K562 (cell line): ENCODE data around the gene CBX8. TPM values are rescaled to one million over a fixed set of nuclear protein-coding genes. Genes with fewer than 3 reads are reported as not detected.
A peak's percentile ranks its signal among the peaks of the same experiment; 100 is the strongest.

Source experiments
- CTBP1 ChIP-seq: fragments of 450-650 bp; IDR thresholded peaks from 2 replicates; pipeline ENCODE4 v1.6.1; 2016; ENCODE audit warnings: borderline replicate concordance
- ETV1 ChIP-seq: fragments of 450-650 bp; conservative IDR thresholded peaks from 2 replicates; pipeline ENCODE4 v1.6.1; 2016; ENCODE audit warnings: missing genetic modification characterization, control low read depth, low read depth, missing compliant biosample characterization
- HMGN3 ChIP-seq: IDR thresholded peaks from 2 replicates; pipeline ENCODE4 v1.6.1; 2011; ENCODE audit warnings: borderline replicate concordance, low read depth, mild to moderate bottlenecking, mixed read lengths, low read length; ENCODE audit not compliant: insufficient read length; ENCODE audit errors: extremely low read depth
- MEIS2 ChIP-seq: fragments of 450-650 bp; IDR thresholded peaks from 2 replicates; pipeline ENCODE4 v1.6.1; 2014; ENCODE audit warnings: mild to moderate bottlenecking; ENCODE audit not compliant: partially characterized antibody
- RAD21 ChIP-seq, 2 experiments: fragments of 250-450 bp in 1 of 2; fragments of 450-650 bp in 1 of 2; sonication (Bioruptor Pico) in 1 of 2; formaldehyde crosslinking in 1 of 2; IDR thresholded peaks in 1 of 2; conservative IDR thresholded peaks in 1 of 2; 2 replicates each; pipeline versions ENCODE4 v1.4.0 to v1.8.0; 2020 to 2022; ENCODE audit warnings: mild to moderate bottlenecking in 2 of 2, moderate library complexity in 1 of 2
- STAG1 ChIP-seq: sonication (generic); formaldehyde crosslinking; IDR thresholded peaks from 2 replicates; pipeline ENCODE4 v1.5.0; 2020; ENCODE audit warnings: missing genetic modification reagents, borderline replicate concordance
- polyA plus RNA-seq, 8 experiments: library from polyadenylated mRNA; depleted of rRNA in 4 of 8; stranded (reverse) in 5 of 8; unstranded in 3 of 8; fragments of >200 nt; fragmentation: Nextera tagmentation in 2 of 8; fragmentation: Illumina TruSeq in 1 of 8; extraction: Ambion mirVana in 2 of 8; extraction: Trizol in 1 of 8; gene quantifications; 2 replicates each; pipeline versions ENCODE4 v1.2.1 to v1.2.3, GENCODE V29; 2011 to 2014; ENCODE audit warnings: inconsistent platforms in 1 of 8, missing spikeins in 1 of 8
- total RNA-seq, 7 experiments: library from RNA; depleted of rRNA in 6 of 7; stranded (reverse); fragments of >200 nt in 6 of 7; fragmentation: Illumina TruSeq in 2 of 7; extraction: Trizol in 2 of 7; gene quantifications; 2 replicates each; pipeline versions ENCODE4 v1.2.1 to v1.2.3, GENCODE V29; 2011 to 2021; ENCODE audit warnings: low replicate concordance in 1 of 7
- TF ChIP-seq, protein P1 (sequence below): sonication (generic); formaldehyde crosslinking; IDR thresholded peaks from 2 replicates; pipeline ENCODE4 v1.4.0; 2020; ENCODE audit warnings: mild to moderate bottlenecking, missing genetic modification reagents
- TF ChIP-seq, protein P2 (sequence below): sonication (generic); formaldehyde crosslinking; IDR thresholded peaks from 2 replicates; pipeline ENCODE4 v1.8.1; 2022; ENCODE audit warnings: missing genetic modification reagents
- TF ChIP-seq, protein P3 (sequence below): fragments of 450-650 bp; IDR thresholded peaks from 2 replicates; pipeline ENCODE4 v1.6.1; 2017; ENCODE audit warnings: antibody characterized with exemption
- TF ChIP-seq, protein P4 (sequence below): sonication (generic); formaldehyde crosslinking; IDR thresholded peaks from 2 replicates; pipeline ENCODE4 v1.8.1; 2023; ENCODE audit warnings: mild to moderate bottlenecking, missing genetic modification reagents
- TF ChIP-seq, protein P5 (sequence below): fragments of 450-650 bp; formaldehyde crosslinking; IDR thresholded peaks from 2 replicates; pipeline ENCODE4 v1.4.0; 2020; ENCODE audit warnings: mild to moderate bottlenecking, moderate library complexity
- TF ChIP-seq, protein P6 (sequence below), 3 experiments: fragments of 200-800 bp in 1 of 3; fragments of 250-450 bp in 1 of 3; fragments of 450-650 bp in 1 of 3; sonication (Bioruptor Pico) in 1 of 3; sonication (Bioruptor generic) in 1 of 3; formaldehyde crosslinking in 1 of 3; IDR thresholded peaks; 2 replicates each; pipeline versions ENCODE4 v1.6.1 to v1.8.0; 2016 to 2022; ENCODE audit warnings: mild to moderate bottlenecking in 2 of 3, missing genetic modification characterization in 2 of 3, missing compliant biosample characterization in 1 of 3, moderate library complexity in 1 of 3

CBX8 gene
- total and polyA plus RNA-seq, 9 of the 15 experiments (the other 6 are each of a cell fraction or from before 2014, with no cell fraction given), result 0.08 to 11.9 (median 2.6) TPM

DNA sequence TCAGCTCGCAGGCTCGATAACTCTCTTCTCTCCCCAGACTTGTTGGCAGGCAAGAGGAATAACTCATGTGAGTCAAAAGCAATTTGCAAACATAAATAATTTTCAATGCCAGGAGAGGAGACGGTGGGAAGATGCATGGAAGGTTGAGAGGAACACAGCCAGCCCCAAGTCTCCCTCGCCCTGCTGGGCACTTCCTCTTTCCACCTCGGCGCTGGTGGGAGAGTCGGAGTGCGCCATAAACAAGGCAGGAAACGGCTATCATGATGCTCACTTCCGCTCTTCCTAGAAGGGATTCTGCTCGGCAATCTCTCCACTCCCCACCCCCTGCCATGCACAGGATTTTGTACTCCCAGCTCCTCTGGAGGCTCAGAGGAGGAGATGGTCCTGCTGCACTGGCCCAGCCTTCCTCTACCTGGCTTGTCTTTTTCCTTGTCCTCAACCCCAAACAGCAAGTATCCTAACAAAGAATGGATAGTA lies 29.4 kb upstream of the CBX8 start (continued):
- TF ChIP-seq, protein P1, sequence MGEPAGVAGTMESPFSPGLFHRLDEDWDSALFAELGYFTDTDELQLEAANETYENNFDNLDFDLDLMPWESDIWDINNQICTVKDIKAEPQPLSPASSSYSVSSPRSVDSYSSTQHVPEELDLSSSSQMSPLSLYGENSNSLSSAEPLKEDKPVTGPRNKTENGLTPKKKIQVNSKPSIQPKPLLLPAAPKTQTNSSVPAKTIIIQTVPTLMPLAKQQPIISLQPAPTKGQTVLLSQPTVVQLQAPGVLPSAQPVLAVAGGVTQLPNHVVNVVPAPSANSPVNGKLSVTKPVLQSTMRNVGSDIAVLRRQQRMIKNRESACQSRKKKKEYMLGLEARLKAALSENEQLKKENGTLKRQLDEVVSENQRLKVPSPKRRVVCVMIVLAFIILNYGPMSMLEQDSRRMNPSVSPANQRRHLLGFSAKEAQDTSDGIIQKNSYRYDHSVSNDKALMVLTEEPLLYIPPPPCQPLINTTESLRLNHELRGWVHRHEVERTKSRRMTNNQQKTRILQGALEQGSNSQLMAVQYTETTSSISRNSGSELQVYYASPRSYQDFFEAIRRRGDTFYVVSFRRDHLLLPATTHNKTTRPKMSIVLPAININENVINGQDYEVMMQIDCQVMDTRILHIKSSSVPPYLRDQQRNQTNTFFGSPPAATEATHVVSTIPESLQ, result no peak
- TF ChIP-seq, protein P2, sequence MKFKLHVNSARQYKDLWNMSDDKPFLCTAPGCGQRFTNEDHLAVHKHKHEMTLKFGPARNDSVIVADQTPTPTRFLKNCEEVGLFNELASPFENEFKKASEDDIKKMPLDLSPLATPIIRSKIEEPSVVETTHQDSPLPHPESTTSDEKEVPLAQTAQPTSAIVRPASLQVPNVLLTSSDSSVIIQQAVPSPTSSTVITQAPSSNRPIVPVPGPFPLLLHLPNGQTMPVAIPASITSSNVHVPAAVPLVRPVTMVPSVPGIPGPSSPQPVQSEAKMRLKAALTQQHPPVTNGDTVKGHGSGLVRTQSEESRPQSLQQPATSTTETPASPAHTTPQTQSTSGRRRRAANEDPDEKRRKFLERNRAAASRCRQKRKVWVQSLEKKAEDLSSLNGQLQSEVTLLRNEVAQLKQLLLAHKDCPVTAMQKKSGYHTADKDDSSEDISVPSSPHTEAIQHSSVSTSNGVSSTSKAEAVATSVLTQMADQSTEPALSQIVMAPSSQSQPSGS, result no peak
- TF ChIP-seq, protein P3, sequence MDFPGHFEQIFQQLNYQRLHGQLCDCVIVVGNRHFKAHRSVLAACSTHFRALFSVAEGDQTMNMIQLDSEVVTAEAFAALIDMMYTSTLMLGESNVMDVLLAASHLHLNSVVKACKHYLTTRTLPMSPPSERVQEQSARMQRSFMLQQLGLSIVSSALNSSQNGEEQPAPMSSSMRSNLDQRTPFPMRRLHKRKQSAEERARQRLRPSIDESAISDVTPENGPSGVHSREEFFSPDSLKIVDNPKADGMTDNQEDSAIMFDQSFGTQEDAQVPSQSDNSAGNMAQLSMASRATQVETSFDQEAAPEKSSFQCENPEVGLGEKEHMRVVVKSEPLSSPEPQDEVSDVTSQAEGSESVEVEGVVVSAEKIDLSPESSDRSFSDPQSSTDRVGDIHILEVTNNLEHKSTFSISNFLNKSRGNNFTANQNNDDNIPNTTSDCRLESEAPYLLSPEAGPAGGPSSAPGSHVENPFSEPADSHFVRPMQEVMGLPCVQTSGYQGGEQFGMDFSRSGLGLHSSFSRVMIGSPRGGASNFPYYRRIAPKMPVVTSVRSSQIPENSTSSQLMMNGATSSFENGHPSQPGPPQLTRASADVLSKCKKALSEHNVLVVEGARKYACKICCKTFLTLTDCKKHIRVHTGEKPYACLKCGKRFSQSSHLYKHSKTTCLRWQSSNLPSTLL, result no peak
- no peak for TF ChIP-seq HMGN3
- TF ChIP-seq, protein P4, sequence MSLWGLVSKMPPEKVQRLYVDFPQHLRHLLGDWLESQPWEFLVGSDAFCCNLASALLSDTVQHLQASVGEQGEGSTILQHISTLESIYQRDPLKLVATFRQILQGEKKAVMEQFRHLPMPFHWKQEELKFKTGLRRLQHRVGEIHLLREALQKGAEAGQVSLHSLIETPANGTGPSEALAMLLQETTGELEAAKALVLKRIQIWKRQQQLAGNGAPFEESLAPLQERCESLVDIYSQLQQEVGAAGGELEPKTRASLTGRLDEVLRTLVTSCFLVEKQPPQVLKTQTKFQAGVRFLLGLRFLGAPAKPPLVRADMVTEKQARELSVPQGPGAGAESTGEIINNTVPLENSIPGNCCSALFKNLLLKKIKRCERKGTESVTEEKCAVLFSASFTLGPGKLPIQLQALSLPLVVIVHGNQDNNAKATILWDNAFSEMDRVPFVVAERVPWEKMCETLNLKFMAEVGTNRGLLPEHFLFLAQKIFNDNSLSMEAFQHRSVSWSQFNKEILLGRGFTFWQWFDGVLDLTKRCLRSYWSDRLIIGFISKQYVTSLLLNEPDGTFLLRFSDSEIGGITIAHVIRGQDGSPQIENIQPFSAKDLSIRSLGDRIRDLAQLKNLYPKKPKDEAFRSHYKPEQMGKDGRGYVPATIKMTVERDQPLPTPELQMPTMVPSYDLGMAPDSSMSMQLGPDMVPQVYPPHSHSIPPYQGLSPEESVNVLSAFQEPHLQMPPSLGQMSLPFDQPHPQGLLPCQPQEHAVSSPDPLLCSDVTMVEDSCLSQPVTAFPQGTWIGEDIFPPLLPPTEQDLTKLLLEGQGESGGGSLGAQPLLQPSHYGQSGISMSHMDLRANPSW (CRISPR knock-in tag), result no peak
- TF ChIP-seq, protein P5, sequence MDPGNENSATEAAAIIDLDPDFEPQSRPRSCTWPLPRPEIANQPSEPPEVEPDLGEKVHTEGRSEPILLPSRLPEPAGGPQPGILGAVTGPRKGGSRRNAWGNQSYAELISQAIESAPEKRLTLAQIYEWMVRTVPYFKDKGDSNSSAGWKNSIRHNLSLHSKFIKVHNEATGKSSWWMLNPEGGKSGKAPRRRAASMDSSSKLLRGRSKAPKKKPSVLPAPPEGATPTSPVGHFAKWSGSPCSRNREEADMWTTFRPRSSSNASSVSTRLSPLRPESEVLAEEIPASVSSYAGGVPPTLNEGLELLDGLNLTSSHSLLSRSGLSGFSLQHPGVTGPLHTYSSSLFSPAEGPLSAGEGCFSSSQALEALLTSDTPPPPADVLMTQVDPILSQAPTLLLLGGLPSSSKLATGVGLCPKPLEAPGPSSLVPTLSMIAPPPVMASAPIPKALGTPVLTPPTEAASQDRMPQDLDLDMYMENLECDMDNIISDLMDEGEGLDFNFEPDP (CRISPR knock-in tag), result no peak
- TF ChIP-seq STAG1, result no peak
- TF ChIP-seq, protein P6, sequence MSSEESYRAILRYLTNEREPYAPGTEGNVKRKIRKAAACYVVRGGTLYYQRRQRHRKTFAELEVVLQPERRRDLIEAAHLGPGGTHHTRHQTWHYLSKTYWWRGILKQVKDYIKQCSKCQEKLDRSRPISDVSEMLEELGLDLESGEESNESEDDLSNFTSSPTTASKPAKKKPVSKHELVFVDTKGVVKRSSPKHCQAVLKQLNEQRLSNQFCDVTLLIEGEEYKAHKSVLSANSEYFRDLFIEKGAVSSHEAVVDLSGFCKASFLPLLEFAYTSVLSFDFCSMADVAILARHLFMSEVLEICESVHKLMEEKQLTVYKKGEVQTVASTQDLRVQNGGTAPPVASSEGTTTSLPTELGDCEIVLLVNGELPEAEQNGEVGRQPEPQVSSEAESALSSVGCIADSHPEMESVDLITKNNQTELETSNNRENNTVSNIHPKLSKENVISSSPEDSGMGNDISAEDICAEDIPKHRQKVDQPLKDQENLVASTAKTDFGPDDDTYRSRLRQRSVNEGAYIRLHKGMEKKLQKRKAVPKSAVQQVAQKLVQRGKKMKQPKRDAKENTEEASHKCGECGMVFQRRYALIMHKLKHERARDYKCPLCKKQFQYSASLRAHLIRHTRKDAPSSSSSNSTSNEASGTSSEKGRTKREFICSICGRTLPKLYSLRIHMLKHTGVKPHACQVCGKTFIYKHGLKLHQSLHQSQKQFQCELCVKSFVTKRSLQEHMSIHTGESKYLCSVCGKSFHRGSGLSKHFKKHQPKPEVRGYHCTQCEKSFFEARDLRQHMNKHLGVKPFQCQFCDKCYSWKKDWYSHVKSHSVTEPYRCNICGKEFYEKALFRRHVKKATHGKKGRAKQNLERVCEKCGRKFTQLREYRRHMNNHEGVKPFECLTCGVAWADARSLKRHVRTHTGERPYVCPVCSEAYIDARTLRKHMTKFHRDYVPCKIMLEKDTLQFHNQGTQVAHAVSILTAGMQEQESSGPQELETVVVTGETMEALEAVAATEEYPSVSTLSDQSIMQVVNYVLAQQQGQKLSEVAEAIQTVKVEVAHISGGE (CRISPR knock-in tag; IDR thresholded peaks at IDR 0.05), result peak in 2 of 3 experiments; percentile 4 to 87; a peak in 3 of 6 replicates
- TF ChIP-seq ETV1 (tag), result peak; percentile 97
- no peak for TF ChIP-seq MEIS2
- peak; percentile 85; the same call in 1 of the 2 replicates for TF ChIP-seq CTBP1
- TF ChIP-seq RAD21 (CRISPR knock-in tag; conservative IDR thresholded peaks at IDR 0.05 in 1 of 2, IDR thresholded peaks at IDR 0.05 in 1 of 2), result no peak; a peak in 2 of 4 replicates
